SK-N-SH treated with all-trans-retinoic acid at 6 μM for 48 hours (cell line): ENCODE data around the gene LGALS9.

Experiments used
- GLIS3 ChIP-seq: fragments of 250-450 bp; sonication (Bioruptor Pico); IDR thresholded peaks from 2 replicates; pipeline ENCODE4 v1.5.0; 2020; ENCODE audit warnings: mild to moderate bottlenecking, moderate library complexity
- RARB ChIP-seq: fragments of 250-450 bp; sonication (Bioruptor Pico); IDR thresholded peaks from 2 replicates; pipeline ENCODE4 v1.8.0; 2021; ENCODE audit warnings: mild to moderate bottlenecking, moderate library complexity

DNA sequence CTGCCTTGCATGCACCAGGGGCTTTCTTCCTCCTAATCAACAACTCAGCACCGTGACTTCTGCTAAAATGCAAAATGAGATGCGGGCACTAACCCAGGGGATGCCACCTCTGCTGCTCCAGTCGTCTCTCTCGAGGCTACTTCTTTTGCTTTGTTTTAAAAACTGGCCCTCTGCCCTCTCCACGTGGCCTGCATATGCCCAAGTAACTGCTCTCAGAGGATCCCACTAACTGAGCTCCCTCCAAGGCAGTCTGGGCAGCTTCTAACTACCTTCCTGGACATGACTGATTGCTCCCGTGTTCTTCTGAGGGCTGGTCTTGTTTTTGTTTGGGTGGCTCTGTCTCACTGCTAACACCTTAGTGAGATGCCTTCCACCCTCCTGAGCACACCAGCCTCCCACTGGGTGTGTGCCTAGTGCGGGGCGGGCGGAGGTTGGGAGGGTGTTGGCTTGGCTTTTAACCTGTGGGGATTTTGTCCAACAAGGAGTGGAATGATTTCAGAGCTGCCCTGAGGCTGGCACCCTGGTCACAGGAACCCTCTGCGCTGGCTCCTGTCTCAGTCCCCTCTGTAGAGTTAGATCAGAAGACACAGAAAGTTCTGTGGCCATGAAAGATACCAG lies 8.9 kb upstream of the LGALS9 start:
- TF ChIP-seq GLIS3 (no peak), RARB (CRISPR knock-in tag) (no peak)
